HEK293 (cell line): ENCODE results near the gene CCDC73.

Experiments used
- CTCF ChIA-PET: fragments of 350-600 bp; formaldehyde crosslinking; extraction: SDS; loops from one replicate; lab custom pipeline; 2021; ENCODE audit warnings: antibody characterized with exemption; lab: Yijun Ruan, JAX
- POLR2A ChIA-PET: fragments of 300-600 bp; formaldehyde crosslinking; extraction: SDS; loops from one replicate; lab custom pipeline; 2020; ENCODE audit warnings: antibody characterized with exemption, inconsistent platforms; lab: Yijun Ruan, JAX
- H3K27ac ChIP-seq: fragments of 200-500 bp; sonication (Bioruptor generic); 2 replicates; pipeline ENCODE4 v1.5.1; 2014; ENCODE audit warnings: low read depth, low read length, control low read depth, inconsistent platforms; ENCODE audit errors: extremely low read depth
- H3K36me3 ChIP-seq, 2 experiments: fragments of 200-500 bp in 1 of 2; sonication (Bioruptor generic) in 1 of 2; 1 replicate in 1 of 2; 2 replicates in 1 of 2; pipeline ENCODE4 v1.5.1; 2014 to 2017; ENCODE audit warnings: inconsistent platforms in 2 of 2, low read length in 2 of 2; ENCODE audit not compliant: control insufficient read depth in 2 of 2, insufficient read depth in 1 of 2
- H3K4me1 ChIP-seq: fragments of 200-500 bp; sonication (Bioruptor generic); 2 replicates; pipeline ENCODE4 v1.5.1; 2014; ENCODE audit warnings: mild to moderate bottlenecking, low read length, inconsistent platforms; ENCODE audit not compliant: control insufficient read depth, insufficient read depth
- H3K4me3 ChIP-seq: 2 replicates; pipeline ENCODE4 v1.5.1; 2011; ENCODE audit warnings: low read depth, mild to moderate bottlenecking, control low read depth, low read length, moderate library complexity
- H3K9me3 ChIP-seq: fragments of 200-500 bp; sonication (Bioruptor generic); 2 replicates; pipeline ENCODE4 v1.5.1; 2014; ENCODE audit warnings: low read depth, low read length, inconsistent platforms; ENCODE audit not compliant: control insufficient read depth, insufficient read depth
- CTCF ChIP-seq: fragments of 450-650 bp; formaldehyde crosslinking; IDR thresholded peaks from 2 replicates; pipeline ENCODE4 v1.5.1; 2016; ENCODE audit warnings: missing biosample characterization, missing genetic modification characterization
- GLI2 ChIP-seq: fragments of 450-650 bp; formaldehyde crosslinking; IDR thresholded peaks from 2 replicates; pipeline ENCODE4; 2017; ENCODE audit warnings: missing biosample characterization, missing genetic modification characterization, low read depth, borderline replicate concordance
- GLIS2 ChIP-seq: fragments of 450-650 bp; formaldehyde crosslinking; IDR thresholded peaks from 2 replicates; pipeline ENCODE4 v1.5.1; 2016; ENCODE audit warnings: missing biosample characterization, missing genetic modification characterization
- MEIS1 ChIP-seq: sonication (generic); formaldehyde crosslinking; IDR thresholded peaks from 2 replicates; pipeline ENCODE4 v1.8.1; 2022; ENCODE audit warnings: missing genetic modification reagents, mild to moderate bottlenecking, borderline replicate concordance
- SETDB1 ChIP-seq: IDR thresholded peaks from one replicate; pipeline ENCODE4 v1.6.1; 2017; ENCODE audit warnings: mild to moderate bottlenecking, low read length, moderate library complexity, mixed read lengths; ENCODE audit not compliant: insufficient read length
- SP2 ChIP-seq: fragments of 450-650 bp; formaldehyde crosslinking; IDR thresholded peaks from 2 replicates; pipeline ENCODE4 v1.5.1; 2016; ENCODE audit warnings: missing biosample characterization, missing genetic modification characterization
- SP3 ChIP-seq: fragments of 450-650 bp; formaldehyde crosslinking; IDR thresholded peaks from 2 replicates; pipeline ENCODE4 v1.5.1; 2016; ENCODE audit warnings: missing biosample characterization, missing genetic modification characterization
- SP7 ChIP-seq: fragments of 450-650 bp; formaldehyde crosslinking; IDR thresholded peaks from 2 replicates; pipeline ENCODE4 v1.5.1; 2016; ENCODE audit warnings: missing biosample characterization, missing genetic modification characterization
- TSHZ1 ChIP-seq: fragments of 450-650 bp; formaldehyde crosslinking; IDR thresholded peaks from 2 replicates; pipeline ENCODE4 v1.5.1; 2016; ENCODE audit warnings: missing biosample characterization, missing genetic modification characterization, borderline replicate concordance
- YY2 ChIP-seq: fragments of 450-650 bp; formaldehyde crosslinking; IDR thresholded peaks from 2 replicates; pipeline ENCODE4 v1.5.1; 2016; ENCODE audit warnings: missing biosample characterization, missing genetic modification characterization
- ZBTB11 ChIP-seq: fragments of 450-650 bp; formaldehyde crosslinking; conservative IDR thresholded peaks from 2 replicates; pipeline ENCODE4 v1.5.1; 2016; ENCODE audit warnings: low read depth, missing biosample characterization, missing genetic modification characterization
- ZBTB17 ChIP-seq: fragments of 450-650 bp; formaldehyde crosslinking; IDR thresholded peaks from 2 replicates; pipeline ENCODE4 v1.5.1; 2016; ENCODE audit warnings: missing biosample characterization, missing genetic modification characterization
- ZBTB20 ChIP-seq: fragments of 450-650 bp; formaldehyde crosslinking; IDR thresholded peaks from 2 replicates; pipeline ENCODE4 v1.5.1; 2016; ENCODE audit warnings: missing biosample characterization, missing genetic modification characterization
- ZNF223 ChIP-seq: fragments of 450-650 bp; formaldehyde crosslinking; IDR thresholded peaks from 2 replicates; pipeline ENCODE4 v1.5.1; 2016; ENCODE audit warnings: missing biosample characterization, missing genetic modification characterization
- ZNF501 ChIP-seq: fragments of 450-650 bp; formaldehyde crosslinking; IDR thresholded peaks from 2 replicates; pipeline ENCODE4 v1.5.1; 2016; ENCODE audit warnings: missing biosample characterization, missing genetic modification characterization
- ZNF560 ChIP-seq: fragments of 450-650 bp; formaldehyde crosslinking; IDR thresholded peaks from 2 replicates; pipeline ENCODE4 v1.5.1; 2017; ENCODE audit warnings: missing biosample characterization, missing genetic modification characterization, borderline replicate concordance
- ZNF580 ChIP-seq: fragments of 450-650 bp; formaldehyde crosslinking; IDR thresholded peaks from 2 replicates; pipeline ENCODE4 v1.5.1; 2016; ENCODE audit warnings: missing biosample characterization, missing genetic modification characterization
- ZNF639 ChIP-seq: fragments of 450-650 bp; formaldehyde crosslinking; IDR thresholded peaks from 2 replicates; pipeline ENCODE4 v1.5.1; 2016; ENCODE audit warnings: missing biosample characterization, missing genetic modification characterization
- ZNF660 ChIP-seq: fragments of 450-650 bp; IDR thresholded peaks from 2 replicates; pipeline ENCODE4 v1.5.1; 2018; ENCODE audit warnings: missing biosample characterization, mild to moderate bottlenecking, missing genetic modification characterization
- ZNF664 ChIP-seq: fragments of 450-650 bp; formaldehyde crosslinking; IDR thresholded peaks from 2 replicates; pipeline ENCODE4 v1.5.1; 2016; ENCODE audit warnings: missing biosample characterization, missing genetic modification characterization
- ZNF692 ChIP-seq: fragments of 450-650 bp; formaldehyde crosslinking; IDR thresholded peaks from 2 replicates; pipeline ENCODE4 v1.5.1; 2016; ENCODE audit warnings: missing biosample characterization, missing genetic modification characterization
- ZNF747 ChIP-seq: fragments of 450-650 bp; formaldehyde crosslinking; IDR thresholded peaks from 2 replicates; pipeline ENCODE4 v1.5.1; 2016; ENCODE audit warnings: missing biosample characterization, missing genetic modification characterization
- ZNF768 ChIP-seq: fragments of 450-650 bp; formaldehyde crosslinking; IDR thresholded peaks from 2 replicates; pipeline ENCODE4 v1.5.1; 2018; ENCODE audit warnings: missing biosample characterization, mild to moderate bottlenecking, missing genetic modification characterization
- ZNF830 ChIP-seq: fragments of 450-650 bp; IDR thresholded peaks from 2 replicates; pipeline ENCODE4 v1.5.0; 2018; ENCODE audit warnings: missing biosample characterization, missing genetic modification characterization, low read depth, mild to moderate bottlenecking, moderate library complexity
- ZXDB ChIP-seq: fragments of 450-650 bp; formaldehyde crosslinking; IDR thresholded peaks from 2 replicates; pipeline ENCODE4 v1.5.1; 2016; ENCODE audit warnings: missing biosample characterization, missing genetic modification characterization

Gene CCDC73

GRCh38 chr11:32583459-32584271, 210.8 kb downstream of the CCDC73 start, which contains the start of gene EIF3M:
Gene EIF3M, plus strand, starts transcription at chr11:32583831. Its CDS starts 57 bp downstream, at chr11:32583888.
- CTCF ChIA-PET = interaction anchor here (0.6 to 0.8 kb wide), 3 partner anchors 197 to 706 kb away, joined by 4 to 5 read pairs (median 5); no protein-coding TSS in a partner anchor
- peak within 1 kb of the TSS; percentile 77 for H3K27ac ChIP-seq
- peaks cover 5 to 9% of the 10 kb centered on the region in 2 experiments for H3K36me3 ChIP-seq
- peak within 1 kb of the TSS; percentile 96 for H3K4me3 ChIP-seq
- POLR2A ChIA-PET = interaction anchor here (0.6 to 1.5 kb wide), 7 partner anchors 9 to 197 kb away, joined by 3 to 5 read pairs (median 5); no protein-coding TSS in a partner anchor
- no peaks in the 10 kb centered on the region for H3K4me1 ChIP-seq
- H3K9me3 ChIP-seq = no peaks in the 10 kb centered on the region
- TF ChIP-seq ZXDB (tag by site-specific recombination) = peak; percentile 82
- TF ChIP-seq ZNF639 (tag by site-specific recombination) = no peak
- peak; percentile 43; the same call in 1 of the 2 replicates for TF ChIP-seq ZBTB17 (tag by site-specific recombination)
- TF ChIP-seq ZNF223 (tag by site-specific recombination) = peak; percentile 47; the same call in 1 of the 2 replicates
- peak; percentile 27; the same call in 1 of the 2 replicates for TF ChIP-seq ZBTB20 (tag by site-specific recombination)
- no peak for TF ChIP-seq MEIS1 (CRISPR knock-in tag)
- TF ChIP-seq YY2 (tag by site-specific recombination) = no peak; the same call in 1 of the 2 replicates
- TF ChIP-seq ZNF692 (tag by site-specific recombination) = peak; percentile 42; the same call in 1 of the 2 replicates
- TF ChIP-seq TSHZ1 (tag by site-specific recombination) = no peak
- TF ChIP-seq ZNF501 (tag by site-specific recombination) = 0 out of 2 replicates have a peak, but pooled peaks have one; percentile 62
- TF ChIP-seq ZNF768 (tag by site-specific recombination) = no peak
- no peak for TF ChIP-seq ZNF664
- no peak for TF ChIP-seq ZNF747 (tag by site-specific recombination)
- no peak for TF ChIP-seq ZNF830 (tag by site-specific recombination)
- peak; percentile 97 for TF ChIP-seq SP2
- TF ChIP-seq GLIS2 (tag by site-specific recombination) = peak; percentile 47; the same call in 1 of the 2 replicates
- TF ChIP-seq CTCF (tag by site-specific recombination) = no peak; the same call in 1 of the 2 replicates
- TF ChIP-seq SETDB1 = peak; percentile 45
- no peak for TF ChIP-seq GLI2
- TF ChIP-seq ZNF660 (tag by site-specific recombination) = peak; percentile 77
- no peak for TF ChIP-seq ZNF580 (tag by site-specific recombination)
- TF ChIP-seq SP3 (tag by site-specific recombination) = peak; percentile 90
- TF ChIP-seq SP7 (tag by site-specific recombination) = peak; percentile 35; the same call in 1 of the 2 replicates
- TF ChIP-seq ZNF560 = no peak
- TF ChIP-seq ZBTB11 (tag by site-specific recombination) = peak; percentile 95
